SK-N-SH (cell line): ENCODE results near the gene CDX1. TPM values are rescaled to one million over a fixed set of nuclear protein-coding genes. Genes with fewer than 3 reads are reported as not detected.

Experiments used
- CTCF ChIA-PET: fragments of 300-600, 350-600 bp; formaldehyde crosslinking; extraction: SDS; loops from one replicate; lab custom pipeline; 2021; lab: Yijun Ruan, JAX
- POLR2A ChIA-PET: fragments of 350-600 bp; sonication (Branson Sonifier 250); formaldehyde crosslinking; extraction: SDS; loops from one replicate; lab custom pipeline; 2020; ENCODE audit warnings: antibody characterized with exemption, inconsistent platforms; lab: Yijun Ruan, JAX
- DNase-seq: peaks from one replicate; pipeline ENCODE4 v3.0.0; 2012
- H2AFZ ChIP-seq: fragments of 200-600 bp; sonication (generic); 2 replicates; pipeline ENCODE4 v1.8.1; 2016; ENCODE audit warnings: antibody characterized with exemption, mild to moderate bottlenecking, low read depth
- H3F3A ChIP-seq: fragments of 200-600 bp; sonication (generic); replicated peaks from 2 replicates; pipeline ENCODE3; 2016; ENCODE audit warnings: antibody characterized with exemption, mild to moderate bottlenecking; ENCODE audit not compliant: insufficient read depth
- H3K27ac ChIP-seq, 2 experiments: fragments of 200-500 bp in 1 of 2; fragments of 200-600 bp in 1 of 2; sonication (Bioruptor generic) in 1 of 2; sonication (generic), shearing (Covaris generic) in 1 of 2; 2 replicates each; pipeline versions ENCODE4 v1.5.1 to v1.6.1; 2014 to 2016; ENCODE audit warnings: low read depth in 2 of 2, inconsistent platforms in 1 of 2, low read length in 1 of 2, mild to moderate bottlenecking in 1 of 2, mixed read lengths in 1 of 2
- H3K27me3 ChIP-seq: fragments of 200-600 bp; sonication (generic), shearing (Covaris generic); 2 replicates; pipeline ENCODE4 v1.6.1; 2016; ENCODE audit warnings: mixed run types; ENCODE audit not compliant: insufficient read depth
- H3K36me3 ChIP-seq, 2 experiments: fragments of 200-500 bp in 1 of 2; fragments of 200-600 bp in 1 of 2; sonication (Bioruptor generic) in 1 of 2; sonication (generic) in 1 of 2; replicated peaks in 1 of 2; 2 replicates each; pipeline versions ENCODE3 to v1.5.1; 2014 to 2016; ENCODE audit warnings: low read length in 1 of 2, mild to moderate bottlenecking in 1 of 2; ENCODE audit not compliant: insufficient read depth in 2 of 2, control insufficient read depth in 1 of 2
- H3K4me1 ChIP-seq, 2 experiments: fragments of 200-500 bp in 1 of 2; fragments of 200-600 bp in 1 of 2; sonication (Bioruptor generic) in 1 of 2; sonication (generic), shearing (Covaris generic) in 1 of 2; 2 replicates each; pipeline versions ENCODE4 v1.5.1 to v1.6.1; 2014 to 2016; ENCODE audit warnings: low read depth in 1 of 2, low read length in 1 of 2, mixed run types in 1 of 2; ENCODE audit not compliant: insufficient read depth in 2 of 2, control insufficient read depth in 1 of 2
- H3K4me2 ChIP-seq: fragments of 200-600 bp; sonication (generic), shearing (Covaris generic); 2 replicates; pipeline ENCODE4 v1.6.1; 2017; ENCODE audit warnings: mixed run types
- H3K4me3 ChIP-seq, 2 experiments: fragments of 200-500 bp in 1 of 2; fragments of 200-600 bp in 1 of 2; sonication (Bioruptor generic) in 1 of 2; sonication (generic), shearing (Covaris generic) in 1 of 2; 2 replicates each; pipeline versions ENCODE4 v1.5.1 to v1.8.1; 2014 to 2016; ENCODE audit warnings: low read depth in 2 of 2, inconsistent platforms in 1 of 2, low read length in 1 of 2, mild to moderate bottlenecking in 1 of 2, mixed read lengths in 1 of 2, moderate library complexity in 1 of 2
- H3K79me2 ChIP-seq: fragments of 200-600 bp; sonication (generic); 2 replicates; pipeline ENCODE4 v1.8.1; 2017; ENCODE audit warnings: mild to moderate bottlenecking; ENCODE audit not compliant: insufficient read depth
- H3K9ac ChIP-seq: fragments of 200-600 bp; sonication (generic); 2 replicates; pipeline ENCODE4 v1.6.1; 2017; ENCODE audit warnings: mixed run types
- H3K9me2 ChIP-seq: fragments of 200-600 bp; sonication (generic); 2 replicates; pipeline ENCODE4 v1.6.1; 2017; ENCODE audit warnings: mixed run types
- H3K9me3 ChIP-seq: fragments of 200-600 bp; sonication (generic); 2 replicates; pipeline ENCODE4 v1.6.1; 2017; ENCODE audit warnings: mixed run types, mild to moderate bottlenecking, moderate library complexity
- H4K20me1 ChIP-seq: fragments of 200-600 bp; sonication (generic); 2 replicates; pipeline ENCODE4 v1.6.1; 2017; ENCODE audit warnings: mild to moderate bottlenecking, mixed run types; ENCODE audit not compliant: insufficient read depth
- CHD2 ChIP-seq: fragments of 150-350 bp; IDR thresholded peaks from 2 replicates; pipeline ENCODE4 v1.6.1; 2018; ENCODE audit warnings: low read length; ENCODE audit not compliant: partially characterized antibody
- ELF1 ChIP-seq: IDR thresholded peaks from 2 replicates; pipeline ENCODE4 v1.4.0; 2012
- EZH2phosphoT487 ChIP-seq: fragments of 200-600 bp; sonication (generic); IDR thresholded peaks from 2 replicates; pipeline ENCODE4 v1.6.1; 2017; ENCODE audit warnings: low read depth, mixed run types, mild to moderate bottlenecking, antibody characterized with exemption, moderate library complexity, borderline replicate concordance
- FOSL2 ChIP-seq: IDR thresholded peaks from 2 replicates; pipeline ENCODE4 v1.4.0; 2012; ENCODE audit warnings: low read depth, mild to moderate bottlenecking, moderate library complexity, borderline replicate concordance
- FOXJ3 ChIP-seq: sonication (generic); formaldehyde crosslinking; IDR thresholded peaks from 2 replicates; pipeline ENCODE4 v1.5.1; 2020; ENCODE audit warnings: mild to moderate bottlenecking, missing genetic modification reagents
- GATA2 ChIP-seq: sonication (generic); formaldehyde crosslinking; IDR thresholded peaks from 2 replicates; pipeline ENCODE4 v1.5.0; 2020; ENCODE audit warnings: mild to moderate bottlenecking, missing genetic modification reagents
- JUND ChIP-seq: IDR thresholded peaks from 2 replicates; pipeline ENCODE4 v1.4.0; 2012
- MEF2A ChIP-seq: IDR thresholded peaks from 2 replicates; pipeline ENCODE4 v1.4.0; 2012; ENCODE audit warnings: low read depth, borderline replicate concordance
- NFIC ChIP-seq: IDR thresholded peaks from 2 replicates; pipeline ENCODE4 v1.4.0; 2012; ENCODE audit warnings: borderline replicate concordance
- RCOR1 ChIP-seq: fragments of 150-350 bp; IDR thresholded peaks from 2 replicates; pipeline ENCODE4 v1.6.1; 2017; ENCODE audit warnings: antibody characterized with exemption, low read length
- REST ChIP-seq: IDR thresholded peaks from 2 replicates; pipeline ENCODE4 v1.6.1; 2012; ENCODE audit warnings: mild to moderate bottlenecking, low read depth, low read length, moderate library complexity
- RFX5 ChIP-seq: IDR thresholded peaks from 2 replicates; pipeline ENCODE4 v1.6.1; 2012; ENCODE audit warnings: mild to moderate bottlenecking, improper control_type of control experiment, low read length
- TCF12 ChIP-seq: IDR thresholded peaks from 2 replicates; pipeline ENCODE4 v1.4.0; 2012
- TEAD4 ChIP-seq: IDR thresholded peaks from 2 replicates; pipeline ENCODE4 v1.4.0; 2012; ENCODE audit warnings: mild to moderate bottlenecking, borderline replicate concordance; ENCODE audit not compliant: insufficient read depth
- USF2 ChIP-seq: fragments of 150-350 bp; IDR thresholded peaks from 2 replicates; pipeline ENCODE4 v1.6.1; 2017; ENCODE audit warnings: antibody characterized with exemption, low read length, low read depth, borderline replicate concordance
- WGBS: methylation state at CpG from one replicate; pipeline ENCODE4 v1.1.6; 2017; ENCODE audit warnings: low lambda C conversion rate; 5-methylcytosine and 5-hydroxymethylcytosine counted together
- polyA plus RNA-seq, 3 experiments: library from polyadenylated mRNA; depleted of rRNA; stranded (reverse); fragments of >200 nt; gene quantifications; 2 replicates each; pipeline ENCODE4 v1.2.3, GENCODE V29; 2012
- TF ChIP-seq, protein P1 (sequence below): IDR thresholded peaks from 2 replicates; pipeline ENCODE4 v1.4.0; 2012; ENCODE audit warnings: low read depth, borderline replicate concordance
- TF ChIP-seq, protein P2 (sequence below): IDR thresholded peaks from 2 replicates; pipeline ENCODE4 v1.4.0; 2012; ENCODE audit warnings: low read depth
- TF ChIP-seq, protein P3 (sequence below): fragments of 150-350 bp; IDR thresholded peaks from 2 replicates; pipeline ENCODE4 v1.6.1; 2016; ENCODE audit warnings: mild to moderate bottlenecking, low read depth, low read length

The CDX1 gene
- polyA plus RNA-seq, 1 of the 3 experiments (the other 2 are of a cell fraction), result 0.23 TPM

DNA sequence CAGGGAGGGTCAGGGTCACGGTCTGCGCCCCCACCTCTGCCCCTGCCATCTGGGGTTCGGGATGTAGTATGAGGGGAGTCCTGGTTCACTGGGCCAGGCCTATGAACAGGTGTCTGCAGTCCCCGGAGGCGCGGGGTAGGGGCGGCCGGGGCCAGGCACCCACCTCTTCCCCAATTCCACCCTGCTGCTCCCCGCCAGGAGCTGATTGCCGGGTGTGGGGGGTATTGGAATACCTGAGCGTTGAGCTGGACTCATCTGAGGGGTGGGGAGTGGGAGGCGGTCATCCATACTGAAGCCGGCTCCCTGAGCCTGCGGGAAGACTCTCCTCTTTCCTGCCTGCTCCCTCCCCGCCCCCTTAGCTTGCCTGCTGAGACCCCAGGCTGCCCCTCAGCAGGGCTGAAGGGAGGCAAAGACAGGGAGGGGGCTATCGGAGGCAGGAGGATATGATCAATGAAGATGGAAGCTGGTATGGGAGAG is 24.0 kb downstream of the CDX1 start:
- peaks cover 39% of the 10 kb centered on the region for H3K27me3 ChIP-seq
- CTCF ChIA-PET, result interaction anchor here (0.6 to 2.0 kb wide), 8 partner anchors 9 to 146 kb away, joined by 3 to 7 read pairs (median 3); no protein-coding TSS in a partner anchor

DNA sequence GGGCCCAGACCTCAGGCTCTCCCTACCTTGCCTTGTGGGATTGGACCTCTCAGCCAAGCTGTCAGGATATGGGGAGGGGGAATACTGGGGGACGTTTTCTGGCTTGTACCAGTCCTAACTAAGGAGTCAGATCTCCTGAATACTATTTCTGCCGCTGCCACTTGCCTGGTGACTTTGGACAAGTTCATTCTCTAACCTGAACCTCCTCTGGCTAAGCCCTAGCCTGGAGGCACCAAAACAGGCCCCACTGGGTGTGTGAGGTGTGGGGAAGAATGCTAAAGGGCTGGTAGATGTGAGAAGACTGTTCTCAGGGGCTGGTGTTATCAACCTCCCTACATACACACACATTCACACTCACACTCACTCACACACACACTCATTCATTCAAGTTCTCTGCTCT is 24.4 kb downstream of the CDX1 start:
- Histone ChIP-seq H3K4me2 (no peak overlapping the region), H3K27me3 (peaks cover 39% of the 10 kb centered on the region), H3K9me3 (no peaks in the 10 kb centered on the region), H3F3A (no peaks in the 10 kb centered on the region), H3K4me1 (peaks cover 0 to 4% of the 10 kb centered on the region in 2 experiments; a peak in 1 of 4 replicates), H3K9ac (no peak overlapping the region), H3K27ac (no peak overlapping the region), H3K79me2 (no peaks in the 10 kb centered on the region), H4K20me1 (no peaks in the 10 kb centered on the region), H2AFZ (no peak overlapping the region), H3K36me3 (no peaks in the 10 kb centered on the region), H3K9me2 (no peaks in the 10 kb centered on the region), H3K4me3 (no peak overlapping the region)
- CTCF ChIA-PET, result interaction anchor here (0.6 to 2.0 kb wide), 5 partner anchors 9 to 101 kb away, joined by 3 to 7 read pairs (median 3); no protein-coding TSS in a partner anchor
- DNase-seq, result no peak
- 0% methylated on average over 1 of the region's 2 CpGs for WGBS
- POLR2A ChIA-PET, result interaction anchor here (0.6 kb wide), 1 partner anchor 33 kb away, joined by 5 read pairs; no protein-coding TSS in a partner anchor
- TF ChIP-seq RCOR1 (no peak), RFX5 (no peak), FOXJ3 (CRISPR knock-in tag) (no peak), EZH2phosphoT487 (no peak), REST (no peak), NFIC (no peak), GATA2 (CRISPR knock-in tag) (no peak), ELF1 (no peak), CHD2 (no peak), TEAD4 (no peak), MEF2A (no peak), FOSL2 (no peak), USF2 (no peak)

More for the DNA sequence above, 24.0 kb downstream of the CDX1 start:
- H3K27ac ChIP-seq, result no peak overlapping the region
- no peak overlapping the region for H2AFZ ChIP-seq
- H3K9ac ChIP-seq, result no peak overlapping the region
- H3F3A ChIP-seq, result no peaks in the 10 kb centered on the region
- WGBS, result no CpG with 5 or more reads among the region's 16 CpGs
- H3K4me2 ChIP-seq, result no peak overlapping the region
- TF ChIP-seq RFX5 (no peak), TCF12 (no peak), FOXJ3 (CRISPR knock-in tag) (no peak), JUND (no peak), NFIC (no peak)
- TF ChIP-seq, protein P1, sequence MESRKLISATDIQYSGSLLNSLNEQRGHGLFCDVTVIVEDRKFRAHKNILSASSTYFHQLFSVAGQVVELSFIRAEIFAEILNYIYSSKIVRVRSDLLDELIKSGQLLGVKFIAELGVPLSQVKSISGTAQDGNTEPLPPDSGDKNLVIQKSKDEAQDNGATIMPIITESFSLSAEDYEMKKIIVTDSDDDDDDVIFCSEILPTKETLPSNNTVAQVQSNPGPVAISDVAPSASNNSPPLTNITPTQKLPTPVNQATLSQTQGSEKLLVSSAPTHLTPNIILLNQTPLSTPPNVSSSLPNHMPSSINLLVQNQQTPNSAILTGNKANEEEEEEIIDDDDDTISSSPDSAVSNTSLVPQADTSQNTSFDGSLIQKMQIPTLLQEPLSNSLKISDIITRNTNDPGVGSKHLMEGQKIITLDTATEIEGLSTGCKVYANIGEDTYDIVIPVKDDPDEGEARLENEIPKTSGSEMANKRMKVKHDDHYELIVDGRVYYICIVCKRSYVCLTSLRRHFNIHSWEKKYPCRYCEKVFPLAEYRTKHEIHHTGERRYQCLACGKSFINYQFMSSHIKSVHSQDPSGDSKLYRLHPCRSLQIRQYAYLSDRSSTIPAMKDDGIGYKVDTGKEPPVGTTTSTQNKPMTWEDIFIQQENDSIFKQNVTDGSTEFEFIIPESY, result no peak
- TF ChIP-seq, protein P2, sequence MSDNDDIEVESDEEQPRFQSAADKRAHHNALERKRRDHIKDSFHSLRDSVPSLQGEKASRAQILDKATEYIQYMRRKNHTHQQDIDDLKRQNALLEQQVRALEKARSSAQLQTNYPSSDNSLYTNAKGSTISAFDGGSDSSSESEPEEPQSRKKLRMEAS, result no peak
- TF ChIP-seq, protein P3, sequence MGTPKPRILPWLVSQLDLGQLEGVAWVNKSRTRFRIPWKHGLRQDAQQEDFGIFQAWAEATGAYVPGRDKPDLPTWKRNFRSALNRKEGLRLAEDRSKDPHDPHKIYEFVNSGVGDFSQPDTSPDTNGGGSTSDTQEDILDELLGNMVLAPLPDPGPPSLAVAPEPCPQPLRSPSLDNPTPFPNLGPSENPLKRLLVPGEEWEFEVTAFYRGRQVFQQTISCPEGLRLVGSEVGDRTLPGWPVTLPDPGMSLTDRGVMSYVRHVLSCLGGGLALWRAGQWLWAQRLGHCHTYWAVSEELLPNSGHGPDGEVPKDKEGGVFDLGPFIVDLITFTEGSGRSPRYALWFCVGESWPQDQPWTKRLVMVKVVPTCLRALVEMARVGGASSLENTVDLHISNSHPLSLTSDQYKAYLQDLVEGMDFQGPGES, result no peak
- H3K9me3 ChIP-seq, result no peaks in the 10 kb centered on the region
- peaks cover 0 to 4% of the 10 kb centered on the region in 2 experiments; a peak in 1 of 4 replicates for H3K4me1 ChIP-seq
- H3K79me2 ChIP-seq, result no peaks in the 10 kb centered on the region
- H3K9me2 ChIP-seq, result no peaks in the 10 kb centered on the region
- H3K36me3 ChIP-seq, result no peaks in the 10 kb centered on the region
- DNase-seq, result no peak
- no peaks in the 10 kb centered on the region for H4K20me1 ChIP-seq
- POLR2A ChIA-PET, result interaction anchor here (0.6 kb wide), 1 partner anchor 32 kb away, joined by 5 read pairs; no protein-coding TSS in a partner anchor
- no peak overlapping the region; a peak in 1 of 4 replicates for H3K4me3 ChIP-seq
